HEK293T (cell line): Measurements from ENCODE around the gene ATP2B2.

Experiments
- CTCF ChIA-PET: fragments of 350-600 bp; formaldehyde crosslinking; extraction: SDS; loops from one replicate; lab custom pipeline; 2021; ENCODE audit warnings: antibody characterized with exemption, inconsistent platforms; lab: Yijun Ruan, JAX
- POLR2A ChIA-PET: fragments of 350-600 bp; formaldehyde crosslinking; extraction: SDS; loops from one replicate; lab custom pipeline; 2020; ENCODE audit warnings: antibody characterized with exemption, inconsistent platforms; lab: Yijun Ruan, JAX
- DNase-seq: peaks from one replicate; pipeline ENCODE4 v3.0.0; 2012; ENCODE audit warnings: mixed read lengths; ENCODE audit errors: extremely low spot score
- ARNT ChIP-seq: fragments of 450-650 bp; IDR thresholded peaks from 2 replicates; pipeline ENCODE4 v1.6.1; 2017; ENCODE audit warnings: mild to moderate bottlenecking
- BHLHE40 ChIP-seq: fragments of 450-650 bp; IDR thresholded peaks from 2 replicates; pipeline ENCODE4 v1.6.1; 2016; ENCODE audit warnings: mild to moderate bottlenecking, moderate library complexity, borderline replicate concordance
- CTBP1 ChIP-seq: fragments of 450-650 bp; IDR thresholded peaks from 2 replicates; pipeline ENCODE4 v1.6.1; 2016; ENCODE audit warnings: borderline replicate concordance
- ELF4 ChIP-seq: fragments of 450-650 bp; IDR thresholded peaks from 2 replicates; pipeline ENCODE4 v1.6.1; 2017; ENCODE audit warnings: antibody characterized with exemption
- FOXA1 ChIP-seq: fragments of 450-650 bp; IDR thresholded peaks from 2 replicates; pipeline ENCODE4 v1.6.1; 2016; ENCODE audit warnings: mild to moderate bottlenecking
- FOXK2 ChIP-seq: fragments of 450-650 bp; IDR thresholded peaks from 2 replicates; pipeline ENCODE4 v1.6.1; 2016; ENCODE audit warnings: mild to moderate bottlenecking
- FOXM1 ChIP-seq: fragments of 450-650 bp; IDR thresholded peaks from 2 replicates; pipeline ENCODE4 v1.6.1; 2017; ENCODE audit warnings: mild to moderate bottlenecking, borderline replicate concordance
- HDGF ChIP-seq: fragments of 450-650 bp; IDR thresholded peaks from 2 replicates; pipeline ENCODE4 v1.6.1; 2017; ENCODE audit warnings: antibody characterized with exemption, borderline replicate concordance
- L3MBTL2 ChIP-seq: fragments of 450-650 bp; conservative IDR thresholded peaks from 2 replicates; pipeline ENCODE4 v1.6.1; 2016; ENCODE audit warnings: mild to moderate bottlenecking
- LEF1 ChIP-seq: fragments of 450-650 bp; IDR thresholded peaks from 2 replicates; pipeline ENCODE4 v1.6.1; 2017; ENCODE audit warnings: mild to moderate bottlenecking, borderline replicate concordance
- NFRKB ChIP-seq: fragments of 450-650 bp; IDR thresholded peaks from 2 replicates; pipeline ENCODE4 v1.6.1; 2016; ENCODE audit warnings: mild to moderate bottlenecking, moderate library complexity
- SP1 ChIP-seq: fragments of 450-650 bp; IDR thresholded peaks from 2 replicates; pipeline ENCODE4 v1.6.1; 2017
- SUZ12 ChIP-seq: fragments of 450-650 bp; IDR thresholded peaks from 2 replicates; pipeline ENCODE4 v1.6.1; 2016; ENCODE audit warnings: mild to moderate bottlenecking
- TARDBP ChIP-seq: fragments of 450-650 bp; IDR thresholded peaks from 2 replicates; pipeline ENCODE4 v1.6.1; 2016
- ZNF384 ChIP-seq: fragments of 450-650 bp; IDR thresholded peaks from 2 replicates; pipeline ENCODE4 v1.6.1; 2016
- TF ChIP-seq, protein P1 (sequence below): fragments of 450-650 bp; IDR thresholded peaks from 2 replicates; pipeline ENCODE4 v1.6.1; 2016

The ATP2B2 gene

DNA sequence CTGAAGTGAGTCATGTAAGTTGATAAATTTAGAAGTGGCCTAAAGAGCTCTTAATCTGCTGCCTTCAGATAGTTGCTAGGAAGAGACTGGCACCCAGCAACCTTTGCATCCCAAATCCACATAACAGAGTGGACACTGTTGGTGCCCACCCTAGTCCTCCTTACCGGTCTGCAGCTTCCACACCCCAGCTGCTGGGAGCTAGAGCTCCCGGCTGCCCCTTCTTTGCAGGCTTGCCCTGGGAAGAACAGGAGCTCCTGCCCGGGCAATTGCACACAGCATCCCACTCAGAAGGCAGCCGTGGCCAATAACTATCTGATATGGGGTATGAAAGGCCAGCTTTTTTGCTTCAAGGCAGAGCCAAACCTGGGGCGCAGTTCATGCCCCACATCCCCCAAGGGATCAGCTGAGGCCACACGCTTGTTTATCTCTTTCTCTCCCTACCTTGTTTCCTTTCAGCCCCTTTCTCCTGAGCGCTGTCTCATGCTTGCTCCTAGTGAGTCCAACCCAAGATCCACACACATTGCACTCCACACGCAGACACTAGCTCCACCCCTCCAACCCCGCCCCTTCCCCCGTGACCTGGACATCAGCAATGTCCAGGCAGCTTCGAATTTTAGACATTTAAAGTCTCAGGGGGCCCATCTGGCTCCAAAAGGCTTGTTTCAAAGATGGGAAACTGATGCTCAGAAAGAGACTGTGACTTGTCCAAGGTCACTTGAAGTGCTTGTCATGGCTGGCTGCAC, 9.1 kb downstream of the ATP2B2 start:
- POLR2A ChIA-PET = no interaction called here

DNA sequence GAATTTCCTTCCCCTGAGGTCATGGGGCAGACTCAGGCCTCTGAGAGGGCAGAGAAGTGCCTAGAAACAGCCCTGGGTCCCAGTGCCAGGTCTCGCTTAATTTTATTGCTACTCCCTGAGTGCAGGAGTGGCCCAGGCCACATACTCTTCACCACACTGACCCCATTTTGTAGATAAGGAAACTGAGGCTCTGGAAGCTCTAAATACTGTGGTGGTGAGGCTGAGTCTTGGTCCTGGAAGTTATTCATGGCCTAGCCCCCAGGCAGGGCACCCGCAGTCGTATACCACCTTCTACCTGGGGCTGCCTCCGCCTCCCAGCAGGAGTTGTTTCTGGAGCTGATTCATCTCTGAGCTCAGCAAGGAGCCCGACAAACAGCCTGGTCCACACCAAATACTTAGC, 9.8 kb downstream of the ATP2B2 start:
- ChIA-PET POLR2A (no interaction called here), CTCF (interaction anchor here (0.6 kb wide), 1 partner anchor 15 kb away, joined by 4 read pairs; no protein-coding TSS in a partner anchor)
- no peak for TF ChIP-seq FOXA1
- DNase-seq = no peak

More for the DNA sequence above, 9.1 kb downstream of the ATP2B2 start:
- CTCF ChIA-PET = interaction anchor here (0.6 kb wide), 1 partner anchor 15 kb away, joined by 4 read pairs; no protein-coding TSS in a partner anchor
- no peak for DNase-seq
- no peak for TF ChIP-seq HDGF
- TF ChIP-seq, protein P1, sequence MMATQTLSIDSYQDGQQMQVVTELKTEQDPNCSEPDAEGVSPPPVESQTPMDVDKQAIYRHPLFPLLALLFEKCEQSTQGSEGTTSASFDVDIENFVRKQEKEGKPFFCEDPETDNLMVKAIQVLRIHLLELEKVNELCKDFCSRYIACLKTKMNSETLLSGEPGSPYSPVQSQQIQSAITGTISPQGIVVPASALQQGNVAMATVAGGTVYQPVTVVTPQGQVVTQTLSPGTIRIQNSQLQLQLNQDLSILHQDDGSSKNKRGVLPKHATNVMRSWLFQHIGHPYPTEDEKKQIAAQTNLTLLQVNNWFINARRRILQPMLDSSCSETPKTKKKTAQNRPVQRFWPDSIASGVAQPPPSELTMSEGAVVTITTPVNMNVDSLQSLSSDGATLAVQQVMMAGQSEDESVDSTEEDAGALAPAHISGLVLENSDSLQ = no peak
- no peak for TF ChIP-seq SUZ12
- TF ChIP-seq CTBP1 = no peak

DNA sequence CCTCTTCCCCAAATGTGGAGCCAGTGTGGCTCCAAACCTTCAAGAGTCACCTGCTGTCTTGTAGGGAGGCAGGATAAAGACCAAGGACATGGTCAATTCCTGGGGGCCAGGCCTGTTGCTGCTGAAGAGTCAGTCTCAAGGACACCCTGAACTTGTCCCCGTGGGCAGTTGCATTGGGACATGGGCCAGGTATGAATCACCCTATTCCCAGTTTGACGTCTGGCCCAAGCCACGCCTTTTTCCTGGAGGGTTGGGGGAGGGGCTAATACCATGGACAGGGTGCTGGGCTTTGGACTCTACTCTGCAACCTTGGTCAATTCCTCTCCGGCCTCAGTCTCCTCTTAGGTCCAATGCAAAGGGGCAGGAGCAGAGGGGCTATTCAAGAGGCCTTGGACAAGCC, 10.4 kb downstream of the ATP2B2 start:
- POLR2A ChIA-PET = no interaction called here
- DNase-seq = no peak
- CTCF ChIA-PET = no interaction called here

DNA sequence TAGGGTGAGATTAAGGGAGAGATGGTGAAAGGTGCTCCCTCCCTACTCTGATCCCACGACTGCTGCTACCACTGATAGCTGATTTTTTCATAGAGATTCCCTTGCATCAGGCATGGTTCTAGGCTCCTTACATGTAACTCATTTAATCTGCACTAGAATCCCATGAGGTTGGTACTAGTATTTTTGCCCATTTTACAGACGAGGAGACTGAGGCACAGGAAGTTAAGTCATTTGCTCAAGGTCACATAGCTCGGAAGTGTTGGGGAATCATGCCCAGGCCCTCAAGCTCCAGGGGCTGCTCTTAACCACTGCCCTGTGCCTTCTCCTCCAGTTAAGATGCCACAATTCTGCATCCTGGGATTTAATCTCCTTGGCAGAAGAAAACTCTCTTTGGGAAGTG, 11.2 kb downstream of the ATP2B2 start:
- TF ChIP-seq FOXM1 (no peak), ELF4 (no peak), LEF1 (no peak), BHLHE40 (no peak), CTBP1 (no peak), HDGF (no peak), SUZ12 (no peak)
- TF ChIP-seq, protein P1 = no peak
- POLR2A ChIA-PET = no interaction called here
- DNase-seq = no peak
- CTCF ChIA-PET = no interaction called here

More for the DNA sequence above, 10.4 kb downstream of the ATP2B2 start:
- TF ChIP-seq ELF4 = no peak
- no peak for TF ChIP-seq SUZ12
- no peak for TF ChIP-seq LEF1
- TF ChIP-seq HDGF = no peak
- no peak for TF ChIP-seq BHLHE40
- no peak for TF ChIP-seq SP1
- TF ChIP-seq FOXA1 = no peak
- no peak for TF ChIP-seq L3MBTL2

DNA sequence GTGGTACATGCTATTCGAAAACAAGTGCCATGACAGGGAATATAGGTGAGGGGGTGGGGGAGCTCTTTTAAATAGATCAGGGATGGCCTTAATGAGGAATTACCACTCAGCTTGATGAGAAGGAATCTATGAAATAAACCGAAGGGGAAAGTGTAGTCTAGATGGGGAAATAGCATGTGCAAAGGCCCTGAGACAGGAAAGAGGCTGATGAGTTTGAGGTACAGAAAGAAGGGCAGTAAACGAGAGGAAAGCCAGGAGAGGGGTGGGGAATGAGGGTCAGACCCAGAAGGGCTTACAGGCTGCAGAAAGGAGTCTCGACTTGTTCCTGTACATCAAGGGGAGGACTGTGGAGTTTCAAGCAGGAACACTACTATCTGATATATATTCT, 12.2 kb downstream of the ATP2B2 start:
- CTCF ChIA-PET = no interaction called here
- no peak for DNase-seq
- TF ChIP-seq SP1 = no peak
- TF ChIP-seq, protein P1 = no peak
- no peak for TF ChIP-seq SUZ12
- no peak for TF ChIP-seq HDGF
- TF ChIP-seq FOXK2 = no peak
- no peak for TF ChIP-seq TARDBP
- POLR2A ChIA-PET = no interaction called here

DNA sequence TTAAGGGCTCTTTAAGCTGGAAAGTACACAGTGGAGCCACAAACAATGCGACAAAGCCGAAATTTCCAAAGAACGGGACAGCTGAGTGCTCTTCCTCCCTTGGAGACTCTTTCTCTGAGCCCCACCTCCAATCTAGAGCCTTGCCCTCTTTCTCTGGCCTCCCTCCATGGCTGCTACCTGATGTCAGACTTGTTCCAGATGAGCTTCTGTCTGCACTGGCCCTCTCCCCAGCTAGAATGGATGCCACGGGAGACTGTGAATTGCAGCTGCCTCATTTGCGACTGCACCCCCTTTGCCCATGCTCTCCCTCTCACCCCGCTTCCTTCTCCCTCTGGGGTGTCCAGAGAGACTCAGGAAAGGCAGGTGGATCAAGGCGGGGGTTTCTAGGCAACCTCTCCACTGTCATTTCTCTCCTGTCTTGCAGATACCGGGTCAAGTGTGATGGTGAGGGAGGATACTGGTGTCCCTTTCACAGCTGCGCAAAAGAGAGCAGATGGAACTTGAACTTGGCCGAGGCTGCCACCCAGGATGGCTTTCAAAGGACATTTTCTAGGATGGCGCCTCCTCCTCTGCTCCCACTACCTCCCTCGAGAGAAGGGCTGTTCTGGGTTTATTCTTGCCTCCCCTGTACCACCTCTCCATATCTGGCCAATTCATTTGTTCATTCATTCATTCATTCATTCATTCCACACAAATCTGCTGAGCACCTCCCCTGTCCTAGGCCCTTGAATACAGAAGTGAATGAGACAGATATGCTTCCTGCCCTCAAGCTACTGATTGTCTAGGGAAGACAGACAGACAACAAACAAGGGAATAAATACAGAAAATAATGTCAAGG, 12.8 kb downstream of the ATP2B2 start:
- DNase-seq = no peak
- CTCF ChIA-PET = no interaction called here
- TF ChIP-seq SUZ12 = no peak
- no peak for TF ChIP-seq FOXA1
- no peak for TF ChIP-seq L3MBTL2
- no peak for TF ChIP-seq CTBP1
- TF ChIP-seq FOXK2 = no peak
- TF ChIP-seq ELF4 = no peak
- POLR2A ChIA-PET = no interaction called here

DNA sequence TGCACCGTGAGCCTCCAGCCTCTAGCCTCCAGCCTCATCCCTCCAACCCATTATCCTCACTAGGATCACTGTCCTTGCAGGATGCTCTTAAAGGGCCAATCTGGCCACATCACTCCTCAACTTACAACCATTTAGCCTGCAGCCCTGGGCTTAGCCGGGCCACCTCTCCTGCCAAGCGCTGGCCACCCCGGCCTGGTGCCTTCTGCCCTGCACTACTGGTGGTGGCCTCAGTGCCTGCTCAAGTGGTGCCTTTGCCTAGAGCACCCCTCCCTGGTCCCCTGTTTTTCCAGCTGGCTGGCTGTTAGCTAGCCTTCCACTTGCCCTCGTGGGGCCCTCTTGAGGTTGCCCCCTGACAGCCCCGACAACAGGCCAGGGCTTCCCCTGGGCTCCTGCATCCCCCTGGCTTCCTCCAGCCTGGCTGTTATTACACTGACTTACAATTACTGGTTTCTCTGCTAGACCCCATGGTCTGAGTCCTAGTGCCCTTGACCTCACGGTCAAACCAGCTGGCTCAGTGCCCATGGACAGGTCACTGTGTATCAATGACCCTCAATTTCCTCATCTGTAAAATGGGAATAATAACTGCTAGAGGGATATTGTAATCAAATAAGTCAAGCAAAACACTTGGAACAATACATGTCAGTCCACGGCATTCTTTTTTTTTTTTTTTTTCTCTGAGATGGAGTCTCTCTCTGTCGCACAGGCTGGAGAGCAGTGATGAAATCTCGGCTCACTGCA, 15.5 kb downstream of the ATP2B2 start:
- TF ChIP-seq ARNT (no peak), ELF4 (no peak), SP1 (no peak), CTBP1 (no peak), FOXK2 (no peak), FOXM1 (no peak), LEF1 (no peak), NFRKB (no peak), ZNF384 (no peak), BHLHE40 (no peak), TARDBP (no peak), FOXA1 (no peak), SUZ12 (no peak), L3MBTL2 (no peak), HDGF (no peak)
- TF ChIP-seq, protein P1 = no peak
- DNase-seq = no peak
- ChIA-PET CTCF (no interaction called here), POLR2A (no interaction called here)
